ENCODE results near the gene OSMR.

Gene OSMR

DNA sequence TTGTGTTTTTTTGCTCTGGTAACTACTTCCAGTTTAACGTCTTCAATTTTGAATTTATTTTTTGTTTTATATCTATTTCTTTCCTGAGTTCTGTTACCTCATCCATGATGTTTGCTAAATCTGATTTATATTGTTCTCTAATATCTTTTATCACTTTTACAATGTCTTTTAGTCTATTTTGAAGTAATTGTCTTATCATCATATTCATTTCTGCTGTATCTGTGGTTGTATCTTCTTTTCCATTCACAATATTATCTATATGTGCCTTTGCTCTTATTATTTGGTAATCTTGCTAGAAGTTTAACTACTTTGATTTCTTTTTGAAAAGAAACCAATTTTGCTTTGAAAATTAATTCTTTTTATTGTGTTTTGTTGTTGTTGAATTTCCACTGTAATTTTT is 43.6 kb downstream of the OSMR start:
- H3K4me3 ChIP-seq (ENCODE audit: severe bottlenecking) = no peak overlapping the region
- no peak overlapping the region for H3K27ac ChIP-seq (ENCODE audit: poor library complexity, severe bottlenecking)
- ATAC-seq (ENCODE audit: low read depth) (no peak), DNase-seq (ENCODE audit: low spot score) (no peak)
- H3K27me3 ChIP-seq (ENCODE audit: insufficient read depth, poor library complexity, severe bottlenecking) = no peaks in the 10 kb centered on the region
- peaks cover 11% of the 10 kb centered on the region for H3K9me3 ChIP-seq (ENCODE audit: severe bottlenecking)
- TF ChIP-seq, protein P1, sequence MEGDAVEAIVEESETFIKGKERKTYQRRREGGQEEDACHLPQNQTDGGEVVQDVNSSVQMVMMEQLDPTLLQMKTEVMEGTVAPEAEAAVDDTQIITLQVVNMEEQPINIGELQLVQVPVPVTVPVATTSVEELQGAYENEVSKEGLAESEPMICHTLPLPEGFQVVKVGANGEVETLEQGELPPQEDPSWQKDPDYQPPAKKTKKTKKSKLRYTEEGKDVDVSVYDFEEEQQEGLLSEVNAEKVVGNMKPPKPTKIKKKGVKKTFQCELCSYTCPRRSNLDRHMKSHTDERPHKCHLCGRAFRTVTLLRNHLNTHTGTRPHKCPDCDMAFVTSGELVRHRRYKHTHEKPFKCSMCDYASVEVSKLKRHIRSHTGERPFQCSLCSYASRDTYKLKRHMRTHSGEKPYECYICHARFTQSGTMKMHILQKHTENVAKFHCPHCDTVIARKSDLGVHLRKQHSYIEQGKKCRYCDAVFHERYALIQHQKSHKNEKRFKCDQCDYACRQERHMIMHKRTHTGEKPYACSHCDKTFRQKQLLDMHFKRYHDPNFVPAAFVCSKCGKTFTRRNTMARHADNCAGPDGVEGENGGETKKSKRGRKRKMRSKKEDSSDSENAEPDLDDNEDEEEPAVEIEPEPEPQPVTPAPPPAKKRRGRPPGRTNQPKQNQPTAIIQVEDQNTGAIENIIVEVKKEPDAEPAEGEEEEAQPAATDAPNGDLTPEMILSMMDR (IDR thresholded peaks at IDR 0.05; ENCODE audit: poor library complexity, severe bottlenecking) = no peak
- H3K4me1 ChIP-seq (ENCODE audit: insufficient read depth, poor library complexity, severe bottlenecking) = no peaks in the 10 kb centered on the region
- H3K36me3 ChIP-seq (ENCODE audit: low read depth) = peaks cover 81% of the 10 kb centered on the region

DNA sequence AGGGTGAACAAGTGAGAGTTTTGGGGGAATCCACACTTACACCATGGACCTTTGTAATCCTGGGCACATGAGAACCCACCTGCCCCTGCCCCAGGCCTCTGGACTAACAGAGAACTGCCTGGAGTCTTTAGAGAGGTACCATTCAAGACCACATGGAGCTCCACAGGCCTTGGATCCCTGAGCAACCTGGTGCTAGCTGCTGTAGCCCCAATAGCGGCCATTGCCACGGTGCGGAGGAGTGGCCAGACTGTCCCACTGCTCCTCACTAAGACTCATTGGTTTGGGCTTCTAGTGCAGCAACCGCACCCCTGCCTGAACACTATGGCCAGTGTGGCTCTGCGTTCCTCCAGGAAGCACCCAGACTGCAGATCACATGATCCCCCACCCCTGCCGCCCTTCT is 45.8 kb downstream of the OSMR start:
- ATAC-seq (ENCODE audit: low read depth) (no peak; the same call in 2 of the 3 replicates), DNase-seq (ENCODE audit: low spot score) (no peak)
- no peak overlapping the region for H3K27ac ChIP-seq (ENCODE audit: poor library complexity, severe bottlenecking)
- no peak overlapping the region for H3K4me3 ChIP-seq (ENCODE audit: severe bottlenecking)
- H3K4me1 ChIP-seq (ENCODE audit: insufficient read depth, poor library complexity, severe bottlenecking) = no peaks in the 10 kb centered on the region
- H3K9me3 ChIP-seq (ENCODE audit: severe bottlenecking) = peaks cover 24% of the 10 kb centered on the region
- H3K36me3 ChIP-seq (ENCODE audit: low read depth) = peaks cover 79% of the 10 kb centered on the region
- TF ChIP-seq, protein P1 (IDR thresholded peaks at IDR 0.05; ENCODE audit: poor library complexity, severe bottlenecking) = no peak
- no peaks in the 10 kb centered on the region for H3K27me3 ChIP-seq (ENCODE audit: insufficient read depth, poor library complexity, severe bottlenecking)

- ATAC-seq (ENCODE audit: low read depth) = no peak
- DNase-seq (ENCODE audit: low spot score) = no peak
- H3K4me3 ChIP-seq (ENCODE audit: severe bottlenecking) = no peak overlapping the region
- H3K36me3 ChIP-seq (ENCODE audit: low read depth) = peaks cover 77% of the 10 kb centered on the region
- TF ChIP-seq, protein P1 (IDR thresholded peaks at IDR 0.05; ENCODE audit: poor library complexity, severe bottlenecking) = no peak
- H3K27ac ChIP-seq (ENCODE audit: poor library complexity, severe bottlenecking) = no peak overlapping the region
- no peaks in the 10 kb centered on the region for H3K27me3 ChIP-seq (ENCODE audit: insufficient read depth, poor library complexity, severe bottlenecking)
- peaks cover 27% of the 10 kb centered on the region for H3K9me3 ChIP-seq (ENCODE audit: severe bottlenecking)
- no peaks in the 10 kb centered on the region for H3K4me1 ChIP-seq (ENCODE audit: insufficient read depth, poor library complexity, severe bottlenecking)
Observed at GRCh38 chr5:38892363-38892762, 46.6 kb downstream of the OSMR start.

GRCh38 chr5:38896760-38897159 is 50.9 kb downstream of the OSMR start:
- no peak for ATAC-seq (ENCODE audit: low read depth)
- no peak overlapping the region for H3K27ac ChIP-seq (ENCODE audit: poor library complexity, severe bottlenecking)
- H3K36me3 ChIP-seq (ENCODE audit: low read depth) = peaks cover 73% of the 10 kb centered on the region
- TF ChIP-seq, protein P1 (IDR thresholded peaks at IDR 0.05; ENCODE audit: poor library complexity, severe bottlenecking) = no peak
- no peak for DNase-seq (ENCODE audit: low spot score)
- no peak overlapping the region for H3K4me3 ChIP-seq (ENCODE audit: severe bottlenecking)
- no peaks in the 10 kb centered on the region for H3K4me1 ChIP-seq (ENCODE audit: insufficient read depth, poor library complexity, severe bottlenecking)
- peaks cover 28% of the 10 kb centered on the region for H3K9me3 ChIP-seq (ENCODE audit: severe bottlenecking)
- no peaks in the 10 kb centered on the region for H3K27me3 ChIP-seq (ENCODE audit: insufficient read depth, poor library complexity, severe bottlenecking)

DNA sequence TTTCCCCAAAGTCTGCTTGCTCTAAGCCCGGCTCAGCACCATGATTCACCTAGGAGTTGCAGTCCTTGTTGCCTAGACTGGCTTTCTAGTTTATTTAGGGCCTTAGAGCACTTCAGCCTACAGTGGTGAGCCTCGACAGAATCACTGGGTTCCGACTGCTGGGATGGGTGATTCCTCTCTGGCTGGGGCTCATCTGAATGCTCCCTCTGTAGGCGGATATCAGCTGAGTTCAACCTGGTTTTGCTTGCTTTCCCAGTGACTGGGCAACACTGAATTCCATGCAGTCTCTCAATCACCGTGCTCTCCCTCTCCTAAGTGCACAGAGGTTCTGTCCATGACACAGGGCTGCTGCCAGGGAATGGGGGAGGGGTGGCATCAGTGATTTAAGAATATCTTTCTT is 54.1 kb downstream of the OSMR start:
- Histone ChIP-seq H3K9me3 (ENCODE audit: severe bottlenecking) (peaks cover 15% of the 10 kb centered on the region), H3K27ac (ENCODE audit: poor library complexity, severe bottlenecking) (no peak overlapping the region), H3K4me3 (ENCODE audit: severe bottlenecking) (no peak overlapping the region), H3K4me1 (ENCODE audit: insufficient read depth, poor library complexity, severe bottlenecking) (no peaks in the 10 kb centered on the region), H3K27me3 (ENCODE audit: insufficient read depth, poor library complexity, severe bottlenecking) (no peaks in the 10 kb centered on the region), H3K36me3 (ENCODE audit: low read depth) (peaks cover 91% of the 10 kb centered on the region)
- TF ChIP-seq, protein P1 (IDR thresholded peaks at IDR 0.05; ENCODE audit: poor library complexity, severe bottlenecking) = no peak
- no peak for ATAC-seq (ENCODE audit: low read depth)
- no peak for DNase-seq (ENCODE audit: low spot score)
